ENCODE results near the gene ARHGAP26.
A peak's percentile ranks its signal among the peaks of the same experiment; 100 is the strongest.

- TF ChIP-seq, protein P1, sequence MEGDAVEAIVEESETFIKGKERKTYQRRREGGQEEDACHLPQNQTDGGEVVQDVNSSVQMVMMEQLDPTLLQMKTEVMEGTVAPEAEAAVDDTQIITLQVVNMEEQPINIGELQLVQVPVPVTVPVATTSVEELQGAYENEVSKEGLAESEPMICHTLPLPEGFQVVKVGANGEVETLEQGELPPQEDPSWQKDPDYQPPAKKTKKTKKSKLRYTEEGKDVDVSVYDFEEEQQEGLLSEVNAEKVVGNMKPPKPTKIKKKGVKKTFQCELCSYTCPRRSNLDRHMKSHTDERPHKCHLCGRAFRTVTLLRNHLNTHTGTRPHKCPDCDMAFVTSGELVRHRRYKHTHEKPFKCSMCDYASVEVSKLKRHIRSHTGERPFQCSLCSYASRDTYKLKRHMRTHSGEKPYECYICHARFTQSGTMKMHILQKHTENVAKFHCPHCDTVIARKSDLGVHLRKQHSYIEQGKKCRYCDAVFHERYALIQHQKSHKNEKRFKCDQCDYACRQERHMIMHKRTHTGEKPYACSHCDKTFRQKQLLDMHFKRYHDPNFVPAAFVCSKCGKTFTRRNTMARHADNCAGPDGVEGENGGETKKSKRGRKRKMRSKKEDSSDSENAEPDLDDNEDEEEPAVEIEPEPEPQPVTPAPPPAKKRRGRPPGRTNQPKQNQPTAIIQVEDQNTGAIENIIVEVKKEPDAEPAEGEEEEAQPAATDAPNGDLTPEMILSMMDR (IDR thresholded peaks at IDR 0.05; ENCODE audit: low read depth, low read length, missing input control), result no peak
- TF ChIP-seq, protein P2, sequence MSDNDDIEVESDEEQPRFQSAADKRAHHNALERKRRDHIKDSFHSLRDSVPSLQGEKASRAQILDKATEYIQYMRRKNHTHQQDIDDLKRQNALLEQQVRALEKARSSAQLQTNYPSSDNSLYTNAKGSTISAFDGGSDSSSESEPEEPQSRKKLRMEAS (IDR thresholded peaks at IDR 0.05), result no peak
- peak; percentile 48 to 55 for TF ChIP-seq RAD21 (IDR thresholded peaks at IDR 0.05)
- TF ChIP-seq EGR1 (IDR thresholded peaks at IDR 0.05; ENCODE audit: low read depth in 2 of 2), result peak in 1 of 2 donors; percentile 11
- TF ChIP-seq, protein P3, sequence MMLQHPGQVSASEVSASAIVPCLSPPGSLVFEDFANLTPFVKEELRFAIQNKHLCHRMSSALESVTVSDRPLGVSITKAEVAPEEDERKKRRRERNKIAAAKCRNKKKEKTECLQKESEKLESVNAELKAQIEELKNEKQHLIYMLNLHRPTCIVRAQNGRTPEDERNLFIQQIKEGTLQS (IDR thresholded peaks at IDR 0.05), result no peak
- TF ChIP-seq NR2F2 (IDR thresholded peaks at IDR 0.05), result peak; percentile 38
- TF ChIP-seq JUND (IDR thresholded peaks at IDR 0.05), result no peak
- no peak for TF ChIP-seq GABPA (IDR thresholded peaks at IDR 0.05 in 1 of 2, conservative IDR thresholded peaks at IDR 0.05 in 1 of 2)
- TF ChIP-seq ZBTB33 (IDR thresholded peaks at IDR 0.05), result no peak
- peak; percentile 51 for TF ChIP-seq SP1 (IDR thresholded peaks at IDR 0.05)
Measured at GRCh38 chr5:143108498-143109128, 338.4 kb downstream of the ARHGAP26 start.

Measured in liver (tissue), 3 donors.